Eye (tissue), 1 donor: Measurements from ENCODE around the gene CTSL.
A peak's percentile ranks its signal among the peaks of the same experiment; 100 is the strongest.

ENCODE experiments used
- DNase-seq: peaks from one replicate; pipeline ENCODE4 v3.0.0-alpha.2; 2015

The CTSL gene

GRCh38 chr9:87760529-87760928, 34.6 kb downstream of the CTSL start:
- DNase-seq: no peak

DNA sequence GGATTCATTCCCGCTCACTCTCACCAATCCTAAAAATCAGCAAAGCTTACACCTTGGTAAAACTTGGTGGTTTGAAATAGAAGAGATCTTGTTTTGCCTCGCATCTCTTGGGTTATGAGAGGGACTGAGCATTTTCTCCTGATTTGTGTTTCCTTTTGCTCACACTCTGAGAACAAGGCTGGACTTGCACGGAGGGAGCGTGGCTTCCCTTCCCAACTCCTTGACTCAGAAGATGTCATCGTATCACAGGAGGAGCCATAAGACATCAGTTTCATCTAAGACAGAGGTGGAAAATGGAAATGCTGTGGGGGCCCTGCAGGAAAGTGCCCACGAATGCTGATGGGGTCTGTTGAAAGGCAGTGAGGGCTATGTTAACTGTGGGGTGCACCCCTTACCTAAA, 37.4 kb downstream of the CTSL start:
- DNase-seq: no peak

GRCh38 chr9:87765521-87765920, 39.6 kb downstream of the CTSL start:
- peak; percentile 5 for DNase-seq

GRCh38 chr9:87766697-87767096, 40.8 kb downstream of the CTSL start:
- no peak for DNase-seq

DNA sequence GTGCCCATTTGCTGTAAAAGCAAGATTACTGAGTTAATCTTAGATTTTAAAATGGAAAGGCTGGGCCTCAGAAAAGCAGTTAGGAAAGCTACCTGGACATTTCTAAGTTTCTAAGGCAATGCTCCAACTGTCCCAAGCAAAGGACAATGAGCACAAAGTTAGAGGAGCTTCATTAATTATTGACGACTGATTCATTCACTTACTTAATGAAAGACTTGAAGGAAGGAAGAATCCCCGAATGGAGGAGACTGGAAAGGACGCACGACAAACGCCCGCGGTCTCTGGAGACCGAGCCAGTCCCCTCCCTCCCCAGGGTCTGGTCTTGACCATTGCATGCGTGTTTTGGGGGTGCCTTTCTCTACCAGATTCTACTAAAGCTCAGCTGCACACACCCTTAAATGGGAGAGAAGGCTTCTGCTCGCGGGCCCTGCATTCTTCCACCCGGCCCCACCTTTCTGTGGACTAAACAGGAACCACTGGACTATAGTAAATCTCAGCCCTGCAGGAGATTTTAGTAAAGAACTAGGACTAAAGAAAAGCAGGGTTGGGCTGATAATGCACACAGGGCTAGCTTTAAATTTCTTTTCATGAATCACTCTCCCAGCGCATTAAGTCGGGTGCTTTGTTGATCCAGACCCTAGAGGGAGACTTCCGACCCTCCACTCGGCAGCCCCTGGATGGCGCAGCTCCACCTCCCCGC, 44.8 kb downstream of the CTSL start:
- DNase-seq: peak; percentile 13

DNA sequence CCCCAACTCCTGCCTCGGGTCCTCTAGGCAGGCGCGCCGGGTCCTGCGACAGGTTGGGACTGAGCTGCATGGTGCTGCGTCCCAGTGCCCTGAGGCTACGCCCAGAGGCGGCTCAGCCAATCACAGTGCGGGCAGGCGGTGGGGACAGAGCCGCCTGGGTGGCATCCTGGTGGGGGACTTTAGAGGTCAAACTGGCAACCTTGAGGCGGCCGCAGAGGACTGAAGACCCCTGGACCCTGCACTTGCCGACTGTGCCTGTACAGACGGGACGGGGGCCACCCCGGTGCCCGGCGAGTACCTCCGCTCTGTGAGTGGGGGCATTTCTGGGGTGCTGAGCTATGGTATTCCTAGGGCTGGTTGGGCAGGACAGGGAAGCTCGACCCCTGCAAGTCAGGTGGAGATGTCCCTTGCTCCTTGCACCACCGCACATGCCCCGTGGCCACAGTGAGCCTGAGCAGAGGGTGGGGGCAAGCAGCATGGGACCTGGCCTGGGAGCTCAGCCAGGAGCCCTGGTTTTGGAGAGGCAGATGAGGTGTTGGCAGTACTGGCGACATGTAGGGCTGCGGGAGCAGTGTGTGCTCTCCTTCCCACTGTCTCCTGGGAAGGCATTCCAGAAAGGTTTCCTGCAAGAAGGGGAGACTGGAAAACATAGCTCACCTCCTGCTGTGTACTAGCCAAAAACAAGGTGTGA, 45.5 kb downstream of the CTSL start:
- no peak for DNase-seq

DNA sequence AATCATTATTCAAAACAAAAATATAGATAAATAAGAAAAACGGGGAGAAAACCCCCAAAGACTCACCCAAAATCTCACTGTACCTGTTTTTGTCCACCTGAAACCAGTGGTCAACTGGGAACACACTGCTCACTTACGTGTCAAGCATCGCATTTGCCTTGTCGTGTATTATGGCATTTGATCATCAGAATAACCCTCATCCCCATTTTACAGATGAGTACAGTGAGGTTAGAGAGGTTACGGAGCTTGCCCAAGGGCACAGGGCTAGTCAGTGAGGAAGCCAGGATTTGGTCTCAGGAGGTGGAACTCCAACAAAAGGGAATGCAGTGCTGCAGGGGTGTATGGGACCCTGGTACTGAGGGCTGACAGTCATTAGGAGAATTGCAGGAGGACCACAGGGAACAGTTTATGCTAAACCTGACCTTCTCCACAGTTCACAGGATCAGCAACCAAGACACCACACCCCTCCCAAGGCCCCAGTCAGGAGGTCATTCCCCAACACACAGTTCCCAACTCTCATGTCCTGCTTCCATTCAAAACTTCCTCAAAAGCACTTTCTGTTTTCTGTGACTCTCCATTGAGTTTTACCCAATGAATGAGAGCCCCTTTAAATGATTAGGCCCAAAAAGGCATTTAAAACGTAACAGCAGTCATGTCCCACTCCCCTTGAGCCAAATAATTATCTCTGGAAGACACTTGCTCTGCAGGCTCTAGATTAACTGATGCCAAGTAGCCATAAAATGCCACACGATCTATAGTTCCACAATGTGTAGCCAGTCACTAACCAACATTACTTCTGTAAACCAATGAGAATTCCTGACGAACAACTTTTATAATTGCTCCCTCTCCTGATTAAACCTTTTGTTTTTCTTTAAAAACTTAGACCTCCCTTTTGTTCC, 50.8 kb downstream of the CTSL start:
- no peak for DNase-seq

DNA sequence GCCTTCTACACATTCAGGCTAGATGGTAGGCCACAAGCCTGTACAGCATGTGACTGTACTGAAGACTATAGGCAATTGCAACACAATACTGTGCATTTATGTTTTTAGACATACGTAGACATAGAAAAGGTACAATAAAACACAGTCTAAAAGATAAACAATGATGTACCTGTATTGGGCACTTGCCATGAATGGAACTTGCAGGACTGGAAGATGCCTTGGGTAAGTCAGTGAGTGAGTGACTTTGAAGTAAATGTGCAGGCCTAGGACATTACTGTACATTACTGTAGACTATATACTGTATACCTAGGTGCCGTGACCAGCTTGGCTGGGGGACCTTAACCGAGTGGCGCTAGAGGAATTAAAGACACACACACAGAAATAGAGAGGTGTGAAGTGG, 53.1 kb downstream of the CTSL start:
- DNase-seq: no peak
